ENCODE results near the gene ARHGAP36.

Gene ARHGAP36

GRCh38 chrX:131058136-131058868, at the start of gene ARHGAP36:
TSS of gene ARHGAP36 (plus strand) at chrX:131058346. CDS start at chrX:131081666, 23,320 bp downstream.
- no peak for FAIRE-seq

GRCh38 chrX:131010186-131010585, 48.0 kb upstream of the ARHGAP36 start:
- no peak for FAIRE-seq

- no peak for FAIRE-seq
Measured at GRCh38 chrX:131025336-131025735, 32.8 kb upstream of the ARHGAP36 start.

GRCh38 chrX:131032354-131033230, 25.6 kb upstream of the ARHGAP36 start:
- no peak for FAIRE-seq

- FAIRE-seq, result no peak
Measured at GRCh38 chrX:131034063-131034462, 24.1 kb upstream of the ARHGAP36 start.

- no peak for FAIRE-seq
Measured at GRCh38 chrX:131040781-131041180, 17.4 kb upstream of the ARHGAP36 start.

DNA sequence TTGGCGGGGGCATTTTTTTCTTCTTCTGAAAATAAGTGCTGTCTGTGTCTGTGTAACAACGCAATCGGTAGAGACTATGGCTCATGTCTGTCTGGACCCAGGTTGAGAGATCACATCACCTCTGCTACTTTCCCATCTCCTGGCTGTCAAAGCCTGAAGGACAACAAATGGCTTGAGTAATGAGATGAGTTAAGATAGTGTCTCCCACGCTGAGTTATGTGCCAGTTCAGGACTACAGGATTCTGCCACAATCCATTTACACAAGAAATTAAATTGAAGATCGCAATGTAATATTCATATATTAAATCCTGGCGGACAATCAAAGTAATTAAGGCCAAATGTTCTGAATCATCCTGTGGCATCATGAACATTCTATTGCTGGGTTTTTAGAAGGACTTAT, 16.5 kb upstream of the ARHGAP36 start:
- FAIRE-seq, result no peak

GRCh38 chrX:131045726-131046125, 12.4 kb upstream of the ARHGAP36 start:
- no peak for FAIRE-seq

GRCh38 chrX:131046596-131046995, 11.6 kb upstream of the ARHGAP36 start:
- no peak for FAIRE-seq

GRCh38 chrX:131047180-131047579, 11.0 kb upstream of the ARHGAP36 start:
- no peak for FAIRE-seq

GRCh38 chrX:131053076-131053475, 5.1 kb upstream of the ARHGAP36 start:
- no peak for FAIRE-seq

DNA sequence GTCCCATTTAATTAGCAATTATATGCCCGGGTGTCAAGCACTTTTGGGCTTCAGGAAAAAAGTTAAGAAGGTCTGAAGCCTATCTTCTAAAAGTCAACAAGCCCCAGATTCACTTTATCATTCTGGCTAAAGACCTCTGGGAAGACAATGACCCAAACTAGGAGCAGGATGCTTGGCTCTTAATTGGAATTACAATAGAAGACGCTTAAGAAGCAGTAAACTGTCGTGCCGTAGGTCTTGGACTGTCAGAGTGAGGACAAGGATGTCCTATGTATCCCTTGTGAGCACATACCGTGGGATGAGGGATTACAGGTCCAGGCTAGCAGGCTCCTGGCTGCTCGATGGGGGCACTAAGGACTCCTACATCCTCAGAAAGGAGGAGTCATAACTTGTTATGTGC, 3.2 kb upstream of the ARHGAP36 start:
- no peak for FAIRE-seq

GRCh38 chrX:131057706-131058105, 440 bp upstream of the ARHGAP36 start:
- FAIRE-seq, result no peak

DNA sequence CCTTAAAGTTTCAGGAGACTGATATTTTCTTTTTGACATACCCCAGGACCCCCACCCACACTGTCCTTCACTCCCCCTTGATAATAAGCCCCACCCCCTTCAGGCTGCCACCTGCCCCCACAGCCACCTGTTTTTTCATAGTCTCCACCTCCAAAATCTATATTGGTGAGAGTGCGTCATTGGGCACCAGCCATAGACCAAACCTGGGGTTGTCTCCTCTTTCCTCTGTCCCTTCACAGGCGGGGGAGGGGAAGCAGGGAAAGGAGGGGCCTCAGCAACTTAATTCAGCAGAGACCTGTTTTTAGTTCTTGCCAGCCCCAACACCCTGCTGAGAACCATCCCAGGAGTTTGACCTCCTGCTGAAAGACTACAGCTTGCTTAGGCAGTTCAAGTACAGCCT, 1.1 kb downstream of the ARHGAP36 start:
- no peak for FAIRE-seq

GRCh38 chrX:131060147-131060546, 2.0 kb downstream of the ARHGAP36 start:
- FAIRE-seq, result no peak

DNA sequence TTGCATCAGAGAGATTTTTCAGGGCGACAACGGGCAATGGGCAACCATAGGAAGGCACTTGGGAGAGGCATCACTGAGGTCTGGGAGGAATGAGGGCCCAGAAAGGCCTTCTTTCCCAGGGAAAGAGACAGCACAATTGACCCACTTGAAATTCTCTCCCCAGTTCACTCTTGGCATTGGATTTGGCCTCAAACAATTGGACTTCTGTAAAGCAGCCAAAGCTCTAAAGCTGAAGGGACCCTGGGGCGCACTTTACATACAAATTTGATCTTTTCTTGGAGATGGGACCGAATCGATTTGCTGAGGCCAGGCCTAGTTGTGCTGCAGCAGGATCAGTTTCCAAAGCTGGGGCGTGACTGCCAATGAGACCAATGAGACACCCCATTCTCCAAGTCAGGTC, 3.2 kb downstream of the ARHGAP36 start:
- FAIRE-seq, result no peak

- FAIRE-seq, result no peak
Measured at GRCh38 chrX:131063613-131064012, 5.5 kb downstream of the ARHGAP36 start.

DNA sequence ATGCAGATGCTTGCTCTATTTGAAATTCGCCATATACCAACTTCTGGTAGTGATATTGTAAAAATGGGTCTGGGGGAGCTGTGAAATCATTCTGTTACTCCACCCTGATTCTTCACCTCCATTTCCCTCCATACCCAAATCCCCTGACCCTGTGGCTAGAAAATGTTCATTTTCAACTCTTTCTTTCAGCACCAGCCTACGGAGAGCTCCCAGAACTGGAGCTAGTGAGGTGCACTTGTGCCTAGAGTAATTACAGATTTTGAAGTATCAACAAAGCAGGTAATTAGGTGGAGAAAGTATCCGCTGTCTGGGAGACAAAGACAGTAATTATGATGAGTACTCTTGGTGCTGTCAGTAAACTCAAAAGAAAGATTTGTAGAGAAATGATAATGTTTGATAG, 8.1 kb downstream of the ARHGAP36 start:
- FAIRE-seq, result no peak

GRCh38 chrX:131067216-131067615, 9.1 kb downstream of the ARHGAP36 start:
- no peak for FAIRE-seq

DNA sequence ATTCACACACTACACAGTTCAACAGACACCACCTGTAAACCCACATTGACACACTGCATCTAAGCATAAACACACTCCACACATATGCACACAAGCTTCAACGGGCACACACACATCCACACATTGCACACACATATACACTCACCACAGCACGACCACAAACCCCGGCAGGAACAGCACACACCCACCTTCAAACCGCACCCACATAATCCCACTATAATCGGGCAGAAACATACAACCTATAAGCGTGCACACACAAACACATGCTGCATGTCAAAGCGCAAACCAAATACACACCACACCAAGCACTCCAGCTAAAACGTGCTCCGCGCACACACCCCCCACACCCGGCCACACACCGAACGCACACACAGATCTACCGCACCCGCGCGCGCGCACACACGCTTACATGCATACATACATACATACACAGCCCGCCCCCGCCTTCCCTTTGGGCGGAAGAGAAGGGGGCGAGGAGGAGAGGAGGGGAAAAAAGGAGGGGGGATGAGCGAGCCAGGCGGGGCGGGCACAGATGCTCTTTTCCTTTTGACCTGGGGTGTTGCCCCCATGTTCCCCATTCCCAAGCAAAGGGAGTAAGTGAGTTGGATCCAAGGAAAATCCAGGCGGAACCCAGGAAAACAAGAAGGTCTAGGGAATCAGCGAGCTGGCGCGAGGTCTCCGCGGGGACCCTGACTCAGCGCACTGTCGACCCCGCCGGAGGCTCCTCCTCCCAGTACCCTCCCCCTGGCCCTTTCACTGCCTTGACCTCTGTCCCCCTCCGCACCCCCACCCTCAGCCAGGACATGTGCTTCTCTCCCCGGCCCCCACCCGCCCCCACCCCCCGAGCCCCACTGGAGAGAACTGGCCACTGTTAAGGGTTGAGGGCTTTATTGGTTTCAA, 9.9 kb downstream of the ARHGAP36 start:
- no peak for FAIRE-seq

GRCh38 chrX:131068945-131069719, 11.0 kb downstream of the ARHGAP36 start:
- no peak for FAIRE-seq

GRCh38 chrX:131072871-131073571, 14.9 kb downstream of the ARHGAP36 start:
- no peak for FAIRE-seq
